Endothelial cell of umbilical vein (primary cell): ENCODE measurements around the gene PRLR. TPM values are rescaled to one million over a fixed set of nuclear protein-coding genes. Genes with fewer than 3 reads are reported as not detected.

Experiments used
- BruUV-seq: library from RNA; stranded (reverse); fragments of 400-500 nt; replicated peaks from 2 replicates; lab custom pipeline; 2021; lab: Mats Ljungman, UMichigan
- CTCF ChIA-PET: fragments of 300-600, 350-600 bp; sonication (Branson Sonifier 250); formaldehyde crosslinking; loops from one replicate; lab custom pipeline; 2021; ENCODE audit warnings: antibody characterized with exemption, inconsistent platforms; lab: Charles Lee
- POLR2A ChIA-PET: fragments of 300-600, 350-600 bp; sonication (Branson Sonifier 250); formaldehyde crosslinking; loops from one replicate; lab custom pipeline; 2021; ENCODE audit warnings: antibody characterized with exemption, inconsistent platforms; lab: Charles Lee
- DNase-seq: peaks from one replicate; pipeline ENCODE4 v3.0.0-alpha.2; 2011; ENCODE audit warnings: low read depth, low spot score
- FAIRE-seq: peaks from 2 replicates; lab custom pipeline; 2011; peaks lifted over from hg19 to GRCh38; lab: Jason Lieb, UNC
- H2AFZ ChIP-seq: 2 replicates; pipeline ENCODE4 v1.6.0; 2012; ENCODE audit warnings: low read depth, low read length, control low read depth, inconsistent platforms
- H3K27ac ChIP-seq: 2 replicates; pipeline ENCODE4 v1.5.1; 2011; ENCODE audit warnings: low read depth, mild to moderate bottlenecking, control low read depth, low read length, moderate library complexity; ENCODE audit not compliant: insufficient read depth
- H3K27me3 ChIP-seq, 2 experiments: 2 replicates each; pipeline versions ENCODE4 v1.6.0 to v1.6.1; 2011; ENCODE audit warnings: low read length in 2 of 2, mixed read lengths in 1 of 2; ENCODE audit not compliant: control insufficient read depth in 2 of 2, insufficient read depth in 2 of 2
- H3K36me3 ChIP-seq, 2 experiments: 2 replicates in 1 of 2; 3 replicates in 1 of 2; pipeline ENCODE4 v1.5.1; 2011; ENCODE audit warnings: low read length in 2 of 2, mild to moderate bottlenecking in 1 of 2, moderate library complexity in 1 of 2; ENCODE audit not compliant: control insufficient read depth in 2 of 2, insufficient read depth in 2 of 2; ENCODE audit errors: extremely low read depth in 1 of 2
- H3K4me1 ChIP-seq: 3 replicates; pipeline ENCODE4 v1.5.1; 2011; ENCODE audit warnings: mild to moderate bottlenecking, low read length; ENCODE audit not compliant: control insufficient read depth, insufficient read depth; ENCODE audit errors: extremely low read depth
- H3K4me2 ChIP-seq: 2 replicates; pipeline ENCODE4 v1.6.1; 2011; ENCODE audit warnings: low read length, control low read depth, mixed read lengths; ENCODE audit not compliant: insufficient read depth
- H3K4me3 ChIP-seq, 3 experiments: fragments of 200-600 bp in 1 of 3; sonication (generic), shearing (Covaris generic) in 1 of 3; replicated peaks in 1 of 3; 2 replicates each; pipeline ENCODE4 v1.5.1; 2011 to 2016; ENCODE audit warnings: control low read depth in 3 of 3, low read length in 3 of 3, mild to moderate bottlenecking in 2 of 3, inconsistent platforms in 1 of 3, low read depth in 1 of 3, moderate library complexity in 1 of 3; ENCODE audit not compliant: insufficient read depth in 1 of 3
- H3K79me2 ChIP-seq: 2 replicates; pipeline ENCODE4 v1.6.0; 2012; ENCODE audit warnings: low read length, inconsistent platforms; ENCODE audit not compliant: control insufficient read depth, insufficient read depth
- H3K9ac ChIP-seq: replicated peaks from 2 replicates; pipeline ENCODE3; 2011; ENCODE audit warnings: low read length, control low read depth; ENCODE audit not compliant: insufficient read depth; ENCODE audit errors: extremely low read depth
- H3K9me1 ChIP-seq: replicated peaks from 3 replicates; pipeline ENCODE4 v1.6.0; 2011; ENCODE audit warnings: mild to moderate bottlenecking, low read length; ENCODE audit not compliant: control insufficient read depth, insufficient read depth; ENCODE audit errors: extremely low read depth
- H3K9me3 ChIP-seq: replicated peaks from 2 replicates; pipeline ENCODE4 v1.5.1; 2012; ENCODE audit warnings: low read length, inconsistent platforms; ENCODE audit not compliant: control insufficient read depth, insufficient read depth
- H4K20me1 ChIP-seq: replicated peaks from 2 replicates; pipeline ENCODE3; 2011; ENCODE audit warnings: mild to moderate bottlenecking, low read length; ENCODE audit not compliant: control insufficient read depth, insufficient read depth; ENCODE audit errors: extremely low read depth
- CTCF ChIP-seq, 2 donors: IDR thresholded peaks; 1 replicate in 1 of 2; 2 replicates in 1 of 2; pipeline ENCODE4 v1.5.1; 2011; ENCODE audit warnings: low read length in 2 of 2, mild to moderate bottlenecking in 2 of 2, moderate library complexity in 2 of 2, control low read depth in 1 of 2, inconsistent platforms in 1 of 2, low read depth in 1 of 2; ENCODE audit not compliant: insufficient read depth in 1 of 2; ENCODE audit errors: extremely low read depth in 1 of 2
- EZH2 ChIP-seq: IDR thresholded peaks from 2 replicates; pipeline ENCODE4 v1.6.1; 2012; ENCODE audit warnings: borderline replicate concordance, low read depth, mild to moderate bottlenecking, moderate library complexity, low read length, inconsistent platforms; ENCODE audit not compliant: severe bottlenecking
- FOS ChIP-seq: IDR thresholded peaks from 2 replicates; pipeline ENCODE4 v1.6.1; 2011; ENCODE audit warnings: mild to moderate bottlenecking, low read length, moderate library complexity, borderline replicate concordance; ENCODE audit not compliant: insufficient read depth
- GATA2 ChIP-seq: IDR thresholded peaks from 2 replicates; pipeline ENCODE4 v1.7.0; 2011; ENCODE audit warnings: low read depth, mild to moderate bottlenecking, moderate library complexity, mixed read lengths, low read length; ENCODE audit not compliant: insufficient read length, insufficient read depth
- MYC ChIP-seq: IDR thresholded peaks from one replicate; pipeline ENCODE4 v1.6.1; 2011; ENCODE audit warnings: mild to moderate bottlenecking, low read depth, low read length
- POLR2A ChIP-seq: IDR thresholded peaks from 2 replicates; pipeline ENCODE4 v1.6.1; 2012; ENCODE audit warnings: low read depth, mild to moderate bottlenecking, control low read depth, low read length
- POLR2AphosphoS5 ChIP-seq: IDR thresholded peaks from 2 replicates; pipeline ENCODE4 v1.6.1; 2012; ENCODE audit warnings: low read depth, mild to moderate bottlenecking, control low read depth, low read length, moderate library complexity; ENCODE audit not compliant: insufficient read depth
- dilution Hi-C: fragments of 300-500 bp; cut with MboI; formaldehyde crosslinking; loops from one replicate; pipeline ENCODE4 v1.15.0; 2019; ENCODE audit warnings: low sequenced_read_pairs; ENCODE audit not compliant: extremely low pct_ligation_motif_present
- intact Hi-C: fragments of 100-400 bp; cut with micrococcal nuclease; formaldehyde crosslinking; loops from one replicate; pipeline ENCODE4 v1.10.0; 2022
- polyA plus RNA-seq, 4 experiments: library from polyadenylated mRNA; depleted of rRNA in 3 of 4; stranded (reverse) in 3 of 4; unstranded in 1 of 4; fragments of >200 nt; gene quantifications; 2 replicates each; pipeline versions ENCODE4 v1.2.1 to v1.2.3, GENCODE V29; 2011 to 2012; ENCODE audit warnings: missing spikeins in 1 of 4
- total RNA-seq: library from RNA; stranded (reverse); gene quantifications from 2 replicates; pipeline ENCODE4 v1.2.3, GENCODE V29; 2021
- TF ChIP-seq, protein P1 (sequence below): IDR thresholded peaks from 2 replicates; pipeline ENCODE4 v1.6.1; 2011; ENCODE audit not compliant: insufficient read depth, insufficient read length

The PRLR gene
- total and polyA plus RNA-seq, 2 donors (not counting 3 experiments of a cell fraction or from before 2014, with no cell fraction given) = not detected

- no peaks in the 10 kb centered on the region for H3K9me3 ChIP-seq
- H3K9me1 ChIP-seq = no peaks in the 10 kb centered on the region
- no peak overlapping the region for H3K4me3 ChIP-seq
- CTCF ChIA-PET = interaction anchor here (1.6 to 6.9 kb wide), 4 partner anchors 8 to 836 kb away, joined by 4 to 63 read pairs (median 6); no protein-coding TSS in a partner anchor
- H3K4me1 ChIP-seq = no peaks in the 10 kb centered on the region
- TF ChIP-seq CTCF (IDR thresholded peaks at IDR 0.05; ENCODE audit: extremely low read depth in 1 of 2, insufficient read depth in 1 of 2, low read depth in 1 of 2, low read length in 2 of 2) = peak; percentile 44 to 59
- TF ChIP-seq MYC = no peak
- no peak for TF ChIP-seq EZH2
- no peak for TF ChIP-seq POLR2AphosphoS5
- no peak for TF ChIP-seq FOS
- TF ChIP-seq, protein P1, sequence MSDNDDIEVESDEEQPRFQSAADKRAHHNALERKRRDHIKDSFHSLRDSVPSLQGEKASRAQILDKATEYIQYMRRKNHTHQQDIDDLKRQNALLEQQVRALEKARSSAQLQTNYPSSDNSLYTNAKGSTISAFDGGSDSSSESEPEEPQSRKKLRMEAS = no peak
- no peak for TF ChIP-seq GATA2
- TF ChIP-seq POLR2A = no peak
- BruUV-seq = no TSS peak
- POLR2A ChIA-PET = no interaction called here
- no peak overlapping the region for H3K27ac ChIP-seq
- peak; percentile 81 for FAIRE-seq
- no peaks in the 10 kb centered on the region for H4K20me1 ChIP-seq
- no peaks in the 10 kb centered on the region for H3K79me2 ChIP-seq
- no peak overlapping the region for H2AFZ ChIP-seq
- no peak overlapping the region for H3K9ac ChIP-seq
- H3K27me3 ChIP-seq = no peaks in the 10 kb centered on the region
- dilution Hi-C loops = no loop called here
- no peak overlapping the region for H3K4me2 ChIP-seq
- H3K36me3 ChIP-seq = no peaks in the 10 kb centered on the region
- intact Hi-C loops = loop anchor here (1.0 kb wide), 1 partner anchor 837 kb away; no protein-coding TSS in a partner anchor
- DNase-seq = peak; percentile 38
Observed at GRCh38 chr5:35089334-35090314, 140.7 kb downstream of the PRLR start.
